ENCODE measurements around the gene CBLN3. TPM values are rescaled to one million over a fixed set of nuclear protein-coding genes. Genes with fewer than 3 reads are reported as not detected.

The CBLN3 gene
- total and polyA plus RNA-seq, 7 experiments from 2014 or later: 0.24 to 13.9 (median 2.9) TPM; not detected in 1

- Histone ChIP-seq H3K27ac (ENCODE audit: low read depth, low read length) (no peak overlapping the region), H3K4me3 (ENCODE audit: low read length) (no peak overlapping the region), H3K4me1 (ENCODE audit: control insufficient read depth in 2 of 2, insufficient read depth in 2 of 2, low read length in 2 of 2) (peaks cover 0 to 5% of the 10 kb centered on the region in 2 donors), H3K27me3 (ENCODE audit: control insufficient read depth in 2 of 2, insufficient read depth in 2 of 2, low read length in 2 of 2) (no peaks in the 10 kb centered on the region), H3K9me3 (ENCODE audit: control insufficient read depth in 2 of 3, low read length in 3 of 3) (no peaks in the 10 kb centered on the region), H3K36me3 (ENCODE audit: control insufficient read depth in 2 of 3, insufficient read depth in 3 of 3, low read length in 3 of 3) (no peaks in the 10 kb centered on the region)
- Mint-ChIP-seq H3K27ac (no peak overlapping the region), H3K4me1 (peaks cover 0 to 18% (median 9%) of the 10 kb centered on the region in 7 donors), H3K4me3 (no peak overlapping the region), H3K27me3 (peaks cover 5 to 50% (median 12%) of the 10 kb centered on the region in 5 donors), H3K9me3 (no peaks in the 10 kb centered on the region), H3K36me3 (no peaks in the 10 kb centered on the region)
- ATAC-seq (peak; percentile 50), DNase-seq (no peak)
- POLR2A ChIA-PET: interaction anchor here (0.7 kb wide), 1 partner anchor 74 kb away, joined by 3 read pairs; no protein-coding TSS in a partner anchor
- CTCF ChIA-PET: no interaction called here
- intact Hi-C loops (cut with micrococcal nuclease): no loop called here
Observed at GRCh38 chr14:24395609-24396582, 33.6 kb downstream of the CBLN3 start.

- Histone ChIP-seq H3K9me3 (ENCODE audit: control insufficient read depth in 2 of 3, low read length in 3 of 3) (no peaks in the 10 kb centered on the region), H3K4me1 (ENCODE audit: control insufficient read depth in 2 of 2, insufficient read depth in 2 of 2, low read length in 2 of 2) (peaks cover 0 to 2% of the 10 kb centered on the region in 2 donors), H3K4me3 (ENCODE audit: low read length) (no peak overlapping the region), H3K27me3 (ENCODE audit: control insufficient read depth in 2 of 2, insufficient read depth in 2 of 2, low read length in 2 of 2) (no peaks in the 10 kb centered on the region), H3K27ac (ENCODE audit: low read depth, low read length) (no peak overlapping the region), H3K36me3 (ENCODE audit: control insufficient read depth in 2 of 3, insufficient read depth in 3 of 3, low read length in 3 of 3) (no peaks in the 10 kb centered on the region)
- intact Hi-C loops (cut with micrococcal nuclease): no loop called here
- Mint-ChIP-seq H3K4me1 (peaks cover 0 to 9% (median 3%) of the 10 kb centered on the region in 7 donors), H3K27ac (no peak overlapping the region), H3K36me3 (no peaks in the 10 kb centered on the region), H3K9me3 (no peaks in the 10 kb centered on the region), H3K4me3 (no peak overlapping the region), H3K27me3 (peaks cover 5 to 49% (median 12%) of the 10 kb centered on the region in 5 donors)
- ChIA-PET CTCF (no interaction called here), POLR2A (no interaction called here)
- DNase-seq (no peak), ATAC-seq (no peak)
Observed at GRCh38 chr14:24394275-24394674, 35.2 kb downstream of the CBLN3 start.

GRCh38 chr14:24392325-24393091 lies 37.0 kb downstream of the CBLN3 start:
- ChIA-PET POLR2A (interaction anchor here (0.7 kb wide), 1 partner anchor 40 kb away, joined by 3 read pairs; no protein-coding TSS in a partner anchor), CTCF (no interaction called here)
- H3K4me3 Mint-ChIP-seq: no peak overlapping the region
- peaks cover 5 to 57% (median 17%) of the 10 kb centered on the region in 5 donors for H3K27me3 Mint-ChIP-seq
- H3K9me3 ChIP-seq (ENCODE audit: control insufficient read depth in 2 of 3, low read length in 3 of 3): no peaks in the 10 kb centered on the region
- no peak overlapping the region for H3K27ac Mint-ChIP-seq
- ATAC-seq: no peak
- peaks cover 0 to 6% (median 0%) of the 10 kb centered on the region in 7 donors for H3K4me1 Mint-ChIP-seq
- no peaks in the 10 kb centered on the region for H3K9me3 Mint-ChIP-seq
- H3K4me1 ChIP-seq (ENCODE audit: control insufficient read depth in 2 of 2, insufficient read depth in 2 of 2, low read length in 2 of 2): no peaks in the 10 kb centered on the region
- no peaks in the 10 kb centered on the region for H3K27me3 ChIP-seq (ENCODE audit: control insufficient read depth in 2 of 2, insufficient read depth in 2 of 2, low read length in 2 of 2)
- H3K27ac ChIP-seq (ENCODE audit: low read depth, low read length): no peak overlapping the region
- no peaks in the 10 kb centered on the region for H3K36me3 Mint-ChIP-seq
- H3K36me3 ChIP-seq (ENCODE audit: control insufficient read depth in 2 of 3, insufficient read depth in 3 of 3, low read length in 3 of 3): no peaks in the 10 kb centered on the region
- intact Hi-C loops (cut with micrococcal nuclease): no loop called here
- H3K4me3 ChIP-seq (ENCODE audit: low read length): no peak overlapping the region
- no peak for DNase-seq

GRCh38 chr14:24390701-24391468 lies 38.6 kb downstream of the CBLN3 start:
- no peak for ATAC-seq
- H3K27me3 ChIP-seq (ENCODE audit: control insufficient read depth in 2 of 2, insufficient read depth in 2 of 2, low read length in 2 of 2): no peaks in the 10 kb centered on the region
- H3K27me3 Mint-ChIP-seq: peaks cover 5 to 52% (median 17%) of the 10 kb centered on the region in 5 donors
- no peak overlapping the region for H3K27ac Mint-ChIP-seq
- intact Hi-C loops (cut with micrococcal nuclease): no loop called here
- H3K4me3 ChIP-seq (ENCODE audit: low read length): no peak overlapping the region
- no peaks in the 10 kb centered on the region for H3K4me1 ChIP-seq (ENCODE audit: control insufficient read depth in 2 of 2, insufficient read depth in 2 of 2, low read length in 2 of 2)
- CTCF ChIA-PET: interaction anchor here (0.7 kb wide), 1 partner anchor 46 kb away, joined by 3 read pairs; no protein-coding TSS in a partner anchor
- H3K36me3 ChIP-seq (ENCODE audit: control insufficient read depth in 2 of 3, insufficient read depth in 3 of 3, low read length in 3 of 3): no peaks in the 10 kb centered on the region
- no peaks in the 10 kb centered on the region for H3K36me3 Mint-ChIP-seq
- DNase-seq: no peak
- H3K9me3 Mint-ChIP-seq: no peaks in the 10 kb centered on the region
- POLR2A ChIA-PET: interaction anchor here (0.7 kb wide), 2 partner anchors 77 to 480 kb away, joined by 3 read pairs; no protein-coding TSS in a partner anchor
- H3K4me3 Mint-ChIP-seq: no peak overlapping the region
- no peak overlapping the region for H3K27ac ChIP-seq (ENCODE audit: low read depth, low read length)
- H3K4me1 Mint-ChIP-seq: peaks cover 0 to 4% (median 0%) of the 10 kb centered on the region in 7 donors
- H3K9me3 ChIP-seq (ENCODE audit: control insufficient read depth in 2 of 3, low read length in 3 of 3): no peaks in the 10 kb centered on the region

- H3K9me3 ChIP-seq (ENCODE audit: control insufficient read depth in 2 of 3, low read length in 3 of 3): no peaks in the 10 kb centered on the region
- intact Hi-C loops (cut with micrococcal nuclease): no loop called here
- no peak overlapping the region for H3K4me3 ChIP-seq (ENCODE audit: low read length)
- Mint-ChIP-seq H3K27ac (no peak overlapping the region), H3K4me1 (no peaks in the 10 kb centered on the region), H3K4me3 (no peak overlapping the region), H3K36me3 (no peaks in the 10 kb centered on the region), H3K9me3 (no peaks in the 10 kb centered on the region), H3K27me3 (peaks cover 5 to 55% (median 19%) of the 10 kb centered on the region in 5 donors)
- ATAC-seq (no peak), DNase-seq (no peak)
- ChIA-PET CTCF (no interaction called here), POLR2A (no interaction called here)
- no peaks in the 10 kb centered on the region for H3K27me3 ChIP-seq (ENCODE audit: control insufficient read depth in 2 of 2, insufficient read depth in 2 of 2, low read length in 2 of 2)
- no peaks in the 10 kb centered on the region for H3K36me3 ChIP-seq (ENCODE audit: control insufficient read depth in 2 of 3, insufficient read depth in 3 of 3, low read length in 3 of 3)
- H3K27ac ChIP-seq (ENCODE audit: low read depth, low read length): no peak overlapping the region
- H3K4me1 ChIP-seq (ENCODE audit: control insufficient read depth in 2 of 2, insufficient read depth in 2 of 2, low read length in 2 of 2): no peaks in the 10 kb centered on the region
Observed at GRCh38 chr14:24389226-24389848, 40.1 kb downstream of the CBLN3 start.

Measured in naive thymus-derived CD4-positive, alpha-beta T cell (primary cell).